ENCODE results near the gene SNX30. TPM values are rescaled to one million over a fixed set of nuclear protein-coding genes. Genes with fewer than 3 reads are reported as not detected.

Gene SNX30
- polyA plus RNA-seq, 3 donors from 2014 or later = 1.1 to 3.1 (median 2.1) TPM

GRCh38 chr9:112774006-112774996, 23.7 kb downstream of the SNX30 start:
- peaks cover 21 to 33% of the 10 kb centered on the region in 2 donors for H3K4me1 Mint-ChIP-seq
- no peak overlapping the region for H3K4me3 Mint-ChIP-seq
- H3K36me3 Mint-ChIP-seq = peaks cover 5 to 7% (median 6%) of the 10 kb centered on the region in 3 donors
- no peak for DNase-seq
- H3K27me3 Mint-ChIP-seq (ENCODE audit: low read depth in 3 of 3) = peaks cover 0 to 14% (median 6%) of the 10 kb centered on the region in 3 donors
- no peaks in the 10 kb centered on the region for H3K9me3 Mint-ChIP-seq
- H3K27ac Mint-ChIP-seq = no peak overlapping the region

GRCh38 chr9:112777914-112778313, 27.4 kb downstream of the SNX30 start:
- Mint-ChIP-seq H3K27me3 (ENCODE audit: low read depth in 3 of 3) (peaks cover 0 to 8% (median 0%) of the 10 kb centered on the region in 3 donors), H3K4me1 (peaks cover 9 to 15% of the 10 kb centered on the region in 2 donors), H3K4me3 (no peak overlapping the region), H3K27ac (no peak overlapping the region), H3K9me3 (no peaks in the 10 kb centered on the region), H3K36me3 (peaks cover 0 to 5% (median 0%) of the 10 kb centered on the region in 3 donors)
- no peak for DNase-seq

- H3K27me3 Mint-ChIP-seq (ENCODE audit: low read depth in 3 of 3) = peaks cover 0 to 3% (median 0%) of the 10 kb centered on the region in 3 donors
- H3K4me1 Mint-ChIP-seq = peaks cover 9 to 15% of the 10 kb centered on the region in 2 donors
- H3K9me3 Mint-ChIP-seq = no peaks in the 10 kb centered on the region
- H3K27ac Mint-ChIP-seq = no peak overlapping the region
- peaks cover 0 to 5% (median 0%) of the 10 kb centered on the region in 3 donors for H3K36me3 Mint-ChIP-seq
- DNase-seq = no peak
- no peak overlapping the region for H3K4me3 Mint-ChIP-seq
Measured at GRCh38 chr9:112780450-112781036, 30.0 kb downstream of the SNX30 start.

- H3K4me1 Mint-ChIP-seq = peaks cover 21 to 25% of the 10 kb centered on the region in 2 donors
- H3K27ac Mint-ChIP-seq = no peak overlapping the region
- H3K27me3 Mint-ChIP-seq (ENCODE audit: low read depth in 3 of 3) = peaks cover 0 to 2% (median 0%) of the 10 kb centered on the region in 3 donors
- no peaks in the 10 kb centered on the region for H3K36me3 Mint-ChIP-seq
- no peak overlapping the region for H3K4me3 Mint-ChIP-seq
- DNase-seq = no peak
- H3K9me3 Mint-ChIP-seq = no peaks in the 10 kb centered on the region
Measured at GRCh38 chr9:112782218-112782617, 31.7 kb downstream of the SNX30 start.

DNA sequence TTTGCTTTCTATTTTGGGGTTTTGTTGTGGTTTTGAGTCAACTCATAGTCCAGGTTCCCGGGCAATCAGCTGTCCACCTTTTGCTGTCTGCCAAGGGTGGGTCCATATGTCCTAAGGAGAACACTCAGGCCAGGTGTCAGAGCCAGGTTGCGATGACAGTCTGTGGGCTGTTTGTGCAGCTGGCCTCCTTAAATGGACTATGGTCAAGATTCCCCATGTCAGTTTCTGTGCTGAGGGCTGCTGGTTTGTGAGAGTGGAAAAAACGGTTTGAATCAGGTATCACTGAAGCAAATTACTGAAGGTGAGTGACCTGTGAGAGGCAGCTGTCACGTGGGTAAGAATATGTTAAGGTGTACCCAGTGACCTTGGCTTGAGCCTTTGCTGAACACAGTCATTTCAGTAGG, 33.0 kb downstream of the SNX30 start:
- no peak for DNase-seq
- no peak overlapping the region for H3K27ac Mint-ChIP-seq
- H3K9me3 Mint-ChIP-seq = no peaks in the 10 kb centered on the region
- H3K4me3 Mint-ChIP-seq = no peak overlapping the region
- peaks cover 0 to 2% (median 0%) of the 10 kb centered on the region in 3 donors for H3K27me3 Mint-ChIP-seq (ENCODE audit: low read depth in 3 of 3)
- peaks cover 24 to 27% of the 10 kb centered on the region in 2 donors for H3K4me1 Mint-ChIP-seq
- H3K36me3 Mint-ChIP-seq = no peaks in the 10 kb centered on the region

DNA sequence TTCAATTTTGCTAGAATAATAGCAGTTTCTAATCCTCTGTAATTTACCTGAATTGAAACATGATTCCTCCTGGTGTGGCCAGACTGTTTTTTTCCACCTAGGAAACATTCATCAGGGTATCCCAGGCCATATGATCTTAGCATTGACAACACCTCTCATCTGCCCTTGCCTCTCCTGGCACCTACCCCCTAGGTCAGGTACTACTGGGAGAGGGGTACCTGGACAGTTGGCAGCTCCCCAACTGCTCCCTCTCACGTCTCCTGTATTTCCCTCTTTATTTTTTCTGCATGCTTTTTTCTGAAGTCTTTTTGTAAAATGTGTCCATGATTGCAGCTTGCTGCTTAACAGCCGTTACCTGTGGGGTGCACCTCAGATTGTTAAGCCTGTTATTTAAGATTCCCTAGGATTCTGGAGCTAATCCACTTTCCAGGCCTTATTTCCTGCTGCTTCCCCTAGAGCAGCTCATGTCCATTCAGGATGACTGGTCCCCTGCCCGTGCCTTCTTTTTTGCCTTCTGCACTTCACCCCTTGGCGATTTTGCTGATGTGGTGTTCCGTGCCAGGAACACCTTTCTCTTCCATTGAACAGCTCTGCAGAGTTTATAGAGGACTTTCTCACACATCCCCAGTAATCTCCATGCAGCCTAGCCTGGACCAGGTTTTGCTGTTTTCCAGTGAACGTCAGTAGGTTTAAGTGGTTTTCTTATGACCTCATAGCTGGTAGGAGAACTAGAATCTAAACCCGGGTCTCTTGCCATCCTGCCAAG, 33.6 kb downstream of the SNX30 start:
- Mint-ChIP-seq H3K27ac (no peak overlapping the region), H3K36me3 (no peaks in the 10 kb centered on the region), H3K9me3 (no peaks in the 10 kb centered on the region), H3K27me3 (ENCODE audit: low read depth in 3 of 3) (peaks cover 0 to 3% (median 0%) of the 10 kb centered on the region in 3 donors), H3K4me1 (peaks cover 24 to 28% of the 10 kb centered on the region in 2 donors), H3K4me3 (no peak overlapping the region)
- no peak for DNase-seq

- H3K36me3 Mint-ChIP-seq = no peaks in the 10 kb centered on the region
- H3K4me3 Mint-ChIP-seq = no peak overlapping the region
- H3K4me1 Mint-ChIP-seq = peaks cover 18 to 27% of the 10 kb centered on the region in 2 donors
- peaks cover 0 to 3% (median 0%) of the 10 kb centered on the region in 3 donors for H3K27me3 Mint-ChIP-seq (ENCODE audit: low read depth in 3 of 3)
- no peak for DNase-seq
- H3K9me3 Mint-ChIP-seq = no peaks in the 10 kb centered on the region
- no peak overlapping the region for H3K27ac Mint-ChIP-seq
Measured at GRCh38 chr9:112785986-112786385, 35.4 kb downstream of the SNX30 start.

DNA sequence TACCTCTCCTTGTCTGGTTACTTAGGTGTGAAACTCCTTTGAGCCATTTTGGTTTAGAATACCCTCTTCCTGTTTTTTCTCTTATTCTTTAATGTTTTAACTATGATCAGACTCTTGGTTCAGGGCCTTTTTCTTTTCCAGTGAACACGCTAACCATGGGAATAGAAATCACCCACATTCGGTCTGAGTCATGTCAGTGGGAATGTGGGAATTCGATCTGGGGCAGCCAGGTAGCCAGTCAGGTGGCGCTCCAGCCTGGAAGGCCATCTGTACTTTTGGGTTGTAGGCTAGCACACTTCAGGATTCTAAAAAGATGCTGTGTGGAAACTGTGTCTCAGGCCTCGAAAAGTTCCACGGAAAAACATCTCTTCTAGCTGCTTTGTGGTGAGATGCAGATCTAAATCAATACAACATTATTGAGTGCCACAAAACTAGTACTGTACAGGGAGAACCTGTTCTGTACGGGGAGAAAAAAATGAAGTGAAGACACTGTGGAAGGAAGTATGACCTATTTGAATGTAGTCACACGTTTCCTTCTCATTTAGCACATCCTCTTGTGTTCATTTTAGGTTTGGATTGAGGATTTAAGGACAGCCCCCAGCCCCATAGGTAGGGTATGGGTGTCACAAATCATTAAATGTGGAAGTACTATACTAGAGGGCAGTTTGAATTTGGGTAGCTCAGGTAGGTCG, 36.4 kb downstream of the SNX30 start:
- Mint-ChIP-seq H3K36me3 (no peaks in the 10 kb centered on the region), H3K4me3 (peak overlapping the region in 2 of 5 donors; percentile 5 to 6), H3K9me3 (no peaks in the 10 kb centered on the region), H3K4me1 (peaks cover 15 to 25% of the 10 kb centered on the region in 2 donors), H3K27ac (peak overlapping the region in 1 of 6 donors; percentile 28), H3K27me3 (ENCODE audit: low read depth in 3 of 3) (peaks cover 0 to 2% (median 0%) of the 10 kb centered on the region in 3 donors)
- no peak for DNase-seq

DNA sequence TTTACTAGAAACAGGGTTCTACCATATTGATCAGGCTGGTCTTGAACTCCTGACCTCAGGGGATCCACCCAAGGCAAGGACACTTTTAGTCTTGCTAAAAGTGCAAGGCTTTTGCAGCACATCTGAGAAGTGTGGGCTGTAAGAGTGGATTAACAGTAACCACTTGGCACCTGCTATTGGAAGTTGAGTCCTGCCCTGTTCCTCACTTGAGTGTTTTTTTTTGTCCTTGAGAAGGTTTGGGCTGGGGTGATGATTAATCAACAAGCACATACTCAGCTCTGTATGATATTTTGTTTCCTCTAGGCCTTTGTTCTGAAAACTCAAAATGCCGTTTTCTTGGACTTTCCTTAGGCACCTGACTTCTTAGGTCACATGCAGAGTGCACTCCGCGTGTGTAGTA, 37.4 kb downstream of the SNX30 start:
- Mint-ChIP-seq H3K4me1 (peaks cover 17 to 24% of the 10 kb centered on the region in 2 donors), H3K36me3 (no peaks in the 10 kb centered on the region), H3K4me3 (no peak overlapping the region), H3K27ac (no peak overlapping the region), H3K27me3 (ENCODE audit: low read depth in 3 of 3) (peaks cover 0 to 6% (median 0%) of the 10 kb centered on the region in 3 donors), H3K9me3 (no peaks in the 10 kb centered on the region)
- no peak for DNase-seq

DNA sequence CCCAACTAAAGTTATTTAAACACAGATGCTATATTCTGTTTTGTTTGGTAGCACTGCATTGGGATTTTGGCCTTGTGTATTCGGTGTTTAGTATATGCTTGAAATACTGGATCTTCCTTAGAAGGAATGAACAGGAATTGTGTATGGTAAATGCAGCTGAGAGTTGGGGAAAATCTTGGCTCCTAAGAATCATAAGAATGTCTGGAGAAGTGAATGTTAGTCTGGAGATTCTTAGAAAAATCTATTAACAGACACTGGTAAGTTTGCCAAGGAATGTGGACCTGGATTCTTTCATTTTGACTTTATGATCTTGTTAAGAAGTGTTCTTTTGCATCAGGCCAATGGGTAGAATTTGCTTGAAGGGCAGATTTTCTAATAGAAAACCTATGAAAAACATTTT, 38.9 kb downstream of the SNX30 start:
- no peaks in the 10 kb centered on the region for H3K9me3 Mint-ChIP-seq
- H3K36me3 Mint-ChIP-seq = no peaks in the 10 kb centered on the region
- DNase-seq = no peak
- no peak overlapping the region for H3K4me3 Mint-ChIP-seq
- no peak overlapping the region for H3K27ac Mint-ChIP-seq
- peaks cover 0 to 6% (median 0%) of the 10 kb centered on the region in 3 donors for H3K27me3 Mint-ChIP-seq (ENCODE audit: low read depth in 3 of 3)
- H3K4me1 Mint-ChIP-seq = peaks cover 21 to 27% of the 10 kb centered on the region in 2 donors

DNA sequence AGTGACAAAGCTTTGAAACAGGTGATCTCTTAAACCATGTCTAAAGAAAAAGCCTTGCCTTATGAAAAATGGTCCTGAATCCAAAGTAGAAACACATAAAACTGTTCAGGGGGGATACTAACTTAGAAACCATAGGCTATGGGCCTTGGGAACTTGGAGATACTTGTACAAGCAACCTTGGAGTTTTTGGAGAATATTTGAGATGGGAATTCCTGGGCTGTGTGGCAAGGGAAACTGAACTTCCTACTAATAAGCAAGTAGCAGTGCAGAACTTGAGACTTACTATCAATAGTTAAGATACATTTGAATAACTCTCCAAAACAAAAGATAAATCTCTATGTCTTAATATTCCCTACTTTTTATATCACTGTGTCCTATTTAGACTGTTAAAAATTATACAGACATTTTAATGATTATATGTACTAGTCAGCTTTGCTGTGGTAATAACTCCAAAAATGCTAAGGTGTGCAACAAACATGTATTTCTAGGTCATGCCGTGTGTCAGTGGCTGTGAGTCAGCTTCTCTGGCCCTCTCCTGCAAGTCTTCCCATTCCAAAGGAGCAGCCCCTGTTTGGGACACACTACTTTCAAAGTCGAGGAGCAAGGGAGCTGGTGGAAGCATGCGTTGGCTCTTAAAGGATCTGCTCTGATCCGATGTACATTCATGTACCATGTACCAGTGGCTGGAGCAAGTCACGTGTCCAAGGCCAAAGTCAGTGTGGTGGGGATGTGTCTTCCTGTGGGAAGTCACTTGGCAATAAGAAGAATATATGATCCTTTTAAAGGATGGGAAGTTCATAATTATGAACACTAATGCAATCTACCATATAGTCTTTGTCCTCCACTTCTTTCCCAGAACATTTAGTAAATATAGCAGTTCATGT, 39.6 kb downstream of the SNX30 start:
- peak overlapping the region in 1 of 6 donors; percentile 7 for H3K27ac Mint-ChIP-seq
- H3K36me3 Mint-ChIP-seq = no peaks in the 10 kb centered on the region
- no peak overlapping the region for H3K4me3 Mint-ChIP-seq
- H3K27me3 Mint-ChIP-seq (ENCODE audit: low read depth in 3 of 3) = peaks cover 0 to 6% (median 0%) of the 10 kb centered on the region in 3 donors
- no peak for DNase-seq
- H3K9me3 Mint-ChIP-seq = no peaks in the 10 kb centered on the region
- H3K4me1 Mint-ChIP-seq = peaks cover 21 to 24% of the 10 kb centered on the region in 2 donors

- Mint-ChIP-seq H3K27ac (no peak overlapping the region), H3K36me3 (no peaks in the 10 kb centered on the region), H3K27me3 (ENCODE audit: low read depth in 3 of 3) (peaks cover 0 to 6% (median 0%) of the 10 kb centered on the region in 3 donors), H3K9me3 (no peaks in the 10 kb centered on the region), H3K4me3 (no peak overlapping the region), H3K4me1 (peaks cover 11 to 15% of the 10 kb centered on the region in 2 donors)
- no peak for DNase-seq
Measured at GRCh38 chr9:112792670-112793069, 42.1 kb downstream of the SNX30 start.
